ENCODE data around the gene EEA1. TPM values are rescaled to one million over a fixed set of nuclear protein-coding genes. Genes with fewer than 3 reads are reported as not detected.
A peak's percentile ranks its signal among the peaks of the same experiment; 100 is the strongest.

The EEA1 gene
- total and polyA plus RNA-seq, 11 donors = 5.1 to 45.5 (median 28.5) TPM

DNA sequence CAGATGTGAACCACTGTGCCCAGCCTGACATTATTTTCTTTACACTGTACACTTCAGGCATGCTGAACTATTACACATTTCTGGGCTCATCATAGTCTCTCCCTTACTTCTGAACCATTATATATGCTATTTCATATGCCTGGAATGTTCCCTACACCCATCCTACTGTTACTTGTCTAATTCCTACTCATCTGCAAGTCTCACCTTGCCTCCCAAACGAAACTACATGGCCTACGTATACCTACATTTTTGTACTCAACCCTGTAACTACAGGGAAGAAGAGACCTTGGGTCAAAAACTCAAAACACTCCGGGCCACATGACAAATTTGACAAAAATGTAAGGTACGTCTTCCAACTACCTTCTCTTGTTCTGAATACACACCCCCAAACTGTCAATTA lies 9.5 kb upstream of the EEA1 start:
- H3K27ac ChIP-seq = no peak overlapping the region
- no peaks in the 10 kb centered on the region for H3K36me3 ChIP-seq
- WGBS, 4 donors = 87 to 94% (median 92%) methylated on average over 4 of the region's 4 CpGs
- TF ChIP-seq, protein P1, sequence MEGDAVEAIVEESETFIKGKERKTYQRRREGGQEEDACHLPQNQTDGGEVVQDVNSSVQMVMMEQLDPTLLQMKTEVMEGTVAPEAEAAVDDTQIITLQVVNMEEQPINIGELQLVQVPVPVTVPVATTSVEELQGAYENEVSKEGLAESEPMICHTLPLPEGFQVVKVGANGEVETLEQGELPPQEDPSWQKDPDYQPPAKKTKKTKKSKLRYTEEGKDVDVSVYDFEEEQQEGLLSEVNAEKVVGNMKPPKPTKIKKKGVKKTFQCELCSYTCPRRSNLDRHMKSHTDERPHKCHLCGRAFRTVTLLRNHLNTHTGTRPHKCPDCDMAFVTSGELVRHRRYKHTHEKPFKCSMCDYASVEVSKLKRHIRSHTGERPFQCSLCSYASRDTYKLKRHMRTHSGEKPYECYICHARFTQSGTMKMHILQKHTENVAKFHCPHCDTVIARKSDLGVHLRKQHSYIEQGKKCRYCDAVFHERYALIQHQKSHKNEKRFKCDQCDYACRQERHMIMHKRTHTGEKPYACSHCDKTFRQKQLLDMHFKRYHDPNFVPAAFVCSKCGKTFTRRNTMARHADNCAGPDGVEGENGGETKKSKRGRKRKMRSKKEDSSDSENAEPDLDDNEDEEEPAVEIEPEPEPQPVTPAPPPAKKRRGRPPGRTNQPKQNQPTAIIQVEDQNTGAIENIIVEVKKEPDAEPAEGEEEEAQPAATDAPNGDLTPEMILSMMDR (IDR thresholded peaks at IDR 0.05) = no peak
- TF ChIP-seq POLR2A (IDR thresholded peaks at IDR 0.05) = no peak
- no peaks in the 10 kb centered on the region for H3K9me3 ChIP-seq
- intact Hi-C loops (cut with DNase I) = loop anchor here in 1 of 10 donors (10.0 kb wide), 1 partner anchor 54 kb away; no protein-coding TSS in a partner anchor
- H3K27me3 ChIP-seq = no peaks in the 10 kb centered on the region
- DNase-seq (no peak), ATAC-seq (no peak)
- H3K4me3 ChIP-seq = no peak overlapping the region
- H3K4me1 ChIP-seq = peaks cover 0 to 8% (median 0%) of the 10 kb centered on the region in 12 donors

GRCh38 chr12:92938018-92938417 lies 8.9 kb upstream of the EEA1 start:
- H3K9me3 ChIP-seq = no peaks in the 10 kb centered on the region
- no peaks in the 10 kb centered on the region for H3K27me3 ChIP-seq
- ATAC-seq (no peak), DNase-seq (no peak)
- intact Hi-C loops (cut with DNase I) = loop anchor here in 1 of 10 donors (10.0 kb wide), 1 partner anchor 53 kb away; no protein-coding TSS in a partner anchor
- no peak overlapping the region for H3K4me3 ChIP-seq
- WGBS, 4 donors = 94 to 97% (median 96%) methylated on average over 3 of the region's 3 CpGs
- H3K27ac ChIP-seq = no peak overlapping the region
- H3K36me3 ChIP-seq = no peaks in the 10 kb centered on the region
- TF ChIP-seq, protein P1 (IDR thresholded peaks at IDR 0.05) = no peak
- no peak for TF ChIP-seq POLR2A (IDR thresholded peaks at IDR 0.05)
- H3K4me1 ChIP-seq = peaks cover 0 to 5% (median 0%) of the 10 kb centered on the region in 12 donors

- intact Hi-C loops (cut with DNase I) = loop anchor here in 1 of 10 donors (10.0 kb wide), 1 partner anchor 49 kb away; no protein-coding TSS in a partner anchor
- TF ChIP-seq, protein P1 (IDR thresholded peaks at IDR 0.05) = no peak
- TF ChIP-seq POLR2A (IDR thresholded peaks at IDR 0.05) = no peak
- ATAC-seq (no peak), DNase-seq (no peak)
- Histone ChIP-seq H3K27ac (no peak overlapping the region), H3K4me1 (peaks cover 0 to 9% (median 3%) of the 10 kb centered on the region in 12 donors), H3K9me3 (no peaks in the 10 kb centered on the region), H3K27me3 (no peaks in the 10 kb centered on the region), H3K4me3 (no peak overlapping the region), H3K36me3 (no peaks in the 10 kb centered on the region)
- 87 to 96% (median 91%) methylated on average over 3 of the region's 3 CpGs for WGBS, 4 donors
Observed at GRCh38 chr12:92933606-92934005, 4.5 kb upstream of the EEA1 start.

- H3K4me3 ChIP-seq = peak overlapping the region in 9 of 12 donors; percentile 62 to 94 (median 84)
- peak overlapping the region in 9 of 12 donors; percentile 94 to 99 (median 98) for H3K27ac ChIP-seq
- ATAC-seq (no peak), DNase-seq (no peak)
- no peaks in the 10 kb centered on the region for H3K9me3 ChIP-seq
- H3K27me3 ChIP-seq = no peaks in the 10 kb centered on the region
- 76 to 87% (median 83%) methylated on average over 3 of the region's 3 CpGs for WGBS, 4 donors
- TF ChIP-seq, protein P1 (IDR thresholded peaks at IDR 0.05) = no peak
- intact Hi-C loops (cut with DNase I) = loop anchor here in 1 of 10 donors (10.0 kb wide), 1 partner anchor 46 kb away; no protein-coding TSS in a partner anchor
- H3K4me1 ChIP-seq = peaks cover 0 to 38% (median 22%) of the 10 kb centered on the region in 12 donors
- H3K36me3 ChIP-seq = no peaks in the 10 kb centered on the region
Observed at GRCh38 chr12:92930421-92930820, 1.3 kb upstream of the EEA1 start.
